Measurements from ENCODE around the gene CLDN15. TPM values are rescaled to one million over a fixed set of nuclear protein-coding genes. Genes with fewer than 3 reads are reported as not detected.

Gene CLDN15
- total RNA-seq, 2 donors from 2014 or later, result 9.2 to 17.4 TPM

- no peak overlapping the region for H3K4me3 ChIP-seq
- intact Hi-C loops (cut with DNase I), result no loop called here
- H3K27me3 ChIP-seq (replicated peaks; ENCODE audit: insufficient read depth), result no peaks in the 10 kb centered on the region
- H3K36me3 ChIP-seq, result no peaks in the 10 kb centered on the region
- H3K27ac ChIP-seq, result no peak overlapping the region
- H3K9me3 ChIP-seq, result no peaks in the 10 kb centered on the region
- TF ChIP-seq POLR2A (IDR thresholded peaks at IDR 0.05) (no peak), POLR2AphosphoS5 (IDR thresholded peaks at IDR 0.05) (no peak)
- TF ChIP-seq, protein P1, sequence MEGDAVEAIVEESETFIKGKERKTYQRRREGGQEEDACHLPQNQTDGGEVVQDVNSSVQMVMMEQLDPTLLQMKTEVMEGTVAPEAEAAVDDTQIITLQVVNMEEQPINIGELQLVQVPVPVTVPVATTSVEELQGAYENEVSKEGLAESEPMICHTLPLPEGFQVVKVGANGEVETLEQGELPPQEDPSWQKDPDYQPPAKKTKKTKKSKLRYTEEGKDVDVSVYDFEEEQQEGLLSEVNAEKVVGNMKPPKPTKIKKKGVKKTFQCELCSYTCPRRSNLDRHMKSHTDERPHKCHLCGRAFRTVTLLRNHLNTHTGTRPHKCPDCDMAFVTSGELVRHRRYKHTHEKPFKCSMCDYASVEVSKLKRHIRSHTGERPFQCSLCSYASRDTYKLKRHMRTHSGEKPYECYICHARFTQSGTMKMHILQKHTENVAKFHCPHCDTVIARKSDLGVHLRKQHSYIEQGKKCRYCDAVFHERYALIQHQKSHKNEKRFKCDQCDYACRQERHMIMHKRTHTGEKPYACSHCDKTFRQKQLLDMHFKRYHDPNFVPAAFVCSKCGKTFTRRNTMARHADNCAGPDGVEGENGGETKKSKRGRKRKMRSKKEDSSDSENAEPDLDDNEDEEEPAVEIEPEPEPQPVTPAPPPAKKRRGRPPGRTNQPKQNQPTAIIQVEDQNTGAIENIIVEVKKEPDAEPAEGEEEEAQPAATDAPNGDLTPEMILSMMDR (IDR thresholded peaks at IDR 0.05), result no peak
- 81% methylated on average over 24 of the region's 24 CpGs for WGBS
- no peak for DNase-seq (ENCODE audit: low spot score)
- no peaks in the 10 kb centered on the region for H3K4me1 ChIP-seq (replicated peaks)
Observed at GRCh38 chr7:101278461-101279292, 41.1 kb upstream of the CLDN15 start.

- WGBS, result 81% methylated on average over 9 of the region's 9 CpGs
- no peak for TF ChIP-seq POLR2AphosphoS5 (IDR thresholded peaks at IDR 0.05)
- TF ChIP-seq, protein P1 (IDR thresholded peaks at IDR 0.05), result no peak
- no peak for TF ChIP-seq POLR2A (IDR thresholded peaks at IDR 0.05)
- H3K4me1 ChIP-seq (replicated peaks), result no peaks in the 10 kb centered on the region
- DNase-seq (ENCODE audit: low spot score), result no peak
- no peak overlapping the region for H3K27ac ChIP-seq
- no peak overlapping the region for H3K4me3 ChIP-seq
- no peaks in the 10 kb centered on the region for H3K27me3 ChIP-seq (replicated peaks; ENCODE audit: insufficient read depth)
- no peaks in the 10 kb centered on the region for H3K9me3 ChIP-seq
- intact Hi-C loops (cut with DNase I), result no loop called here
- H3K36me3 ChIP-seq, result no peaks in the 10 kb centered on the region
Observed at GRCh38 chr7:101277155-101277554, 39.6 kb upstream of the CLDN15 start.

DNA sequence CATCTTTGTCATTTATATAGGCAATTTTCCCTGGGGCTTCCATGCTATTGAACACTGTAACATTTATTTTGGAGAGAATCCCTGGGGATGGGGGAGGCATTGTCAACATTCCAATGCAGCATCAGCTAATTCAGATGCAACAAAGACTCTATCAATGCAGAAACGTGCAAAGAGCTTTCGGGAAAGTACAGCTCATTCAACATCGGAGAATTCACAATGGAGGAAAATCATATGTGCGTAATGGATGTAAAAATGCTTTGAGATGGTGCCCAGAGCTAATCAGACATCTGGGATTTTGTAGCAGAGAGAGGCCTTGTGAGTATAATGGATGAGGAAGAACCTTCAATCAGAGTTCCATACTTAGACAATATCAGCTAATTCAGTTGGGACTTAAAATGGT is 35.6 kb upstream of the CLDN15 start:
- Histone ChIP-seq H3K36me3 (no peaks in the 10 kb centered on the region), H3K4me3 (no peak overlapping the region), H3K9me3 (no peaks in the 10 kb centered on the region), H3K27ac (no peak overlapping the region), H3K4me1 (replicated peaks) (no peaks in the 10 kb centered on the region), H3K27me3 (replicated peaks; ENCODE audit: insufficient read depth) (no peaks in the 10 kb centered on the region)
- TF ChIP-seq, protein P1 (IDR thresholded peaks at IDR 0.05), result no peak
- TF ChIP-seq POLR2A (IDR thresholded peaks at IDR 0.05) (no peak), POLR2AphosphoS5 (IDR thresholded peaks at IDR 0.05) (no peak)
- intact Hi-C loops (cut with DNase I), result no loop called here
- no peak for DNase-seq (ENCODE audit: low spot score)
- WGBS, result 37% methylated on average over 4 of the region's 4 CpGs

DNA sequence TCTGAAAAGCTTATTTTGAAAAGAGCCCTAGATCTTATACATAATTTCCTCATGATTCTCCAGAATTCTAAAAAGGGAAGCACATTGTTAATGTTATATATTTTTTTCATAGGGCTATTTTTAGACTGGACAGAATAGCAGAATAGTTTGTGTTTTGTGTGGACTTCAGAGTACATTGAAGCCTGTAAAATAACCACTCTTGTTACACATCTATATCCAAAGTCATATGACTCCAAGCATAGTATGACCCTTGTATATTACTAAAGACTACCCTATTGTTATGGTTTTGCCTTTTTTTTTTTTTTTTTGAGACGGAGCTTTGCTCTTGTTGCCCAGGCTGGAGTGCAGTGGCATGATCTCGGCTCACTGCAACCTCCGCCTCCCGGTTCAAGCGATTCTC is 33.4 kb upstream of the CLDN15 start:
- intact Hi-C loops (cut with DNase I), result no loop called here
- no peak for DNase-seq (ENCODE audit: low spot score)
- H3K36me3 ChIP-seq, result no peaks in the 10 kb centered on the region
- H3K27me3 ChIP-seq (replicated peaks; ENCODE audit: insufficient read depth), result no peaks in the 10 kb centered on the region
- H3K4me3 ChIP-seq, result no peak overlapping the region
- H3K9me3 ChIP-seq, result no peaks in the 10 kb centered on the region
- TF ChIP-seq POLR2AphosphoS5 (IDR thresholded peaks at IDR 0.05), result no peak
- TF ChIP-seq, protein P1 (IDR thresholded peaks at IDR 0.05), result no peak
- TF ChIP-seq POLR2A (IDR thresholded peaks at IDR 0.05), result no peak
- H3K4me1 ChIP-seq (replicated peaks), result no peaks in the 10 kb centered on the region
- WGBS, result 78% methylated on average over 5 of the region's 5 CpGs
- no peak overlapping the region for H3K27ac ChIP-seq

DNA sequence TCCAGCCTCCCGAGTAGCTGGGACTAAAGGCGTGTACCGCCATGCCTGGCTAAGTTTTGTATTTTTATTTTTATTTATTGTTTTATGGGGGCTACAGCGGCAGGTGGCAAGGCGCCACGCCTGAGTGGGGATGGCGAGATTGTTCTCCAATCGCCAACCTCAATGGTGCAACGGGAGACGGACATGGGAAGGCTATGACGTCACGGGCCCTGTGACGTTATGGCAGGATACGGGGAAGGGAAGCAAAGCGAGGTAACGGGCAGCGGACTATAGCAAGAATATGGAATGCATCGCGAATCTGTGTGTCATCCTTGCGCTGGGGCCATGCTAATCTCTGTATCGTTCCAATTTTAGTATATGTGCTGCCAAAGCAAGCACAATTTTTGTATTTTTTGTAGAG is 32.1 kb upstream of the CLDN15 start:
- intact Hi-C loops (cut with DNase I), result no loop called here
- no peaks in the 10 kb centered on the region for H3K4me1 ChIP-seq (replicated peaks)
- H3K27me3 ChIP-seq (replicated peaks; ENCODE audit: insufficient read depth), result no peaks in the 10 kb centered on the region
- H3K36me3 ChIP-seq, result no peaks in the 10 kb centered on the region
- TF ChIP-seq, protein P1 (IDR thresholded peaks at IDR 0.05), result no peak
- no peak for DNase-seq (ENCODE audit: low spot score)
- no peak overlapping the region for H3K27ac ChIP-seq
- H3K9me3 ChIP-seq, result no peaks in the 10 kb centered on the region
- 88% methylated on average over 21 of the region's 21 CpGs for WGBS
- no peak overlapping the region for H3K4me3 ChIP-seq

Data from prostate gland (tissue), 2 donors.